Adrenal gland (tissue), 5 donors: Measurements from ENCODE around the gene RAB4A.

Source experiments
- POLR2A ChIP-seq, 2 donors: fragments of 450-650 bp; IDR thresholded peaks; one replicate each; pipeline ENCODE4 v1.6.1; 2017; ENCODE audit warnings: antibody characterized with exemption in 2 of 2, mild to moderate bottlenecking in 2 of 2, moderate library complexity in 1 of 2
- TF ChIP-seq, protein P1 (sequence below), 6 experiments: fragments of 450-650 bp in 4 of 6; fragments of 200-600 bp in 2 of 6; sonication (generic) in 1 of 6; IDR thresholded peaks; 1 replicate in 5 of 6; 2 replicates in 1 of 6; pipeline versions ENCODE4 v1.5.1 to v1.8.0; 2016 to 2021; ENCODE audit warnings: antibody characterized with exemption in 6 of 6, mild to moderate bottlenecking in 2 of 6, moderate library complexity in 1 of 6
- donor health status: DM: no; HTN: no; CAD: no.

- TF ChIP-seq, protein P1, sequence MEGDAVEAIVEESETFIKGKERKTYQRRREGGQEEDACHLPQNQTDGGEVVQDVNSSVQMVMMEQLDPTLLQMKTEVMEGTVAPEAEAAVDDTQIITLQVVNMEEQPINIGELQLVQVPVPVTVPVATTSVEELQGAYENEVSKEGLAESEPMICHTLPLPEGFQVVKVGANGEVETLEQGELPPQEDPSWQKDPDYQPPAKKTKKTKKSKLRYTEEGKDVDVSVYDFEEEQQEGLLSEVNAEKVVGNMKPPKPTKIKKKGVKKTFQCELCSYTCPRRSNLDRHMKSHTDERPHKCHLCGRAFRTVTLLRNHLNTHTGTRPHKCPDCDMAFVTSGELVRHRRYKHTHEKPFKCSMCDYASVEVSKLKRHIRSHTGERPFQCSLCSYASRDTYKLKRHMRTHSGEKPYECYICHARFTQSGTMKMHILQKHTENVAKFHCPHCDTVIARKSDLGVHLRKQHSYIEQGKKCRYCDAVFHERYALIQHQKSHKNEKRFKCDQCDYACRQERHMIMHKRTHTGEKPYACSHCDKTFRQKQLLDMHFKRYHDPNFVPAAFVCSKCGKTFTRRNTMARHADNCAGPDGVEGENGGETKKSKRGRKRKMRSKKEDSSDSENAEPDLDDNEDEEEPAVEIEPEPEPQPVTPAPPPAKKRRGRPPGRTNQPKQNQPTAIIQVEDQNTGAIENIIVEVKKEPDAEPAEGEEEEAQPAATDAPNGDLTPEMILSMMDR (IDR thresholded peaks at IDR 0.05) = no peak
- TF ChIP-seq POLR2A (IDR thresholded peaks at IDR 0.05) = no peak
Measured at GRCh38 chr1:229305392-229305791, 34.5 kb downstream of the RAB4A start.
